Measurements from ENCODE around the gene CUEDC1.

The CUEDC1 gene

DNA sequence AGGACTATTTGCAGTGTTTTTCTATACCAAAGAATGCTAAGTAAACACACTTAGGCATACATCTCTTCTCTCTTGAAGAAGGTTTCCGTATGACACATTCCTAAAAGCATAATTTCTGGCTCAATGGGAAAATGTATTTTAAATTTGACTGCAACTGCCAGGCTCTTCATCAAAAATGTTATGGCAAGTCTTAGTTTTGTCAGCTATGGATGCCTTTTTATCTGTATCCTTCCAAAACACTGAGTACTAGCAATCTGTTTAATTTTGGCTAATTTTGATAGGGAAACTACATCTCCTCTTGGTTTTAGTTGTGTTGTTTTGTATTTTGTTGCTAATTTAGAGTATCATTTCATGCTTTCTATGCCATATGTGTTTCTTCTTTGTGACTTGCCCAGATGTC, 140.8 kb downstream of the CUEDC1 start:
- H3K27me3 ChIP-seq, result peaks cover 0 to 3% of the 10 kb centered on the region in 2 donors
- H3K4me1 ChIP-seq, result peaks cover 0 to 20% (median 13%) of the 10 kb centered on the region in 4 donors
- no peak for DNase-seq
- no peaks in the 10 kb centered on the region for H3K9me3 ChIP-seq
- H3K36me3 ChIP-seq, result no peaks in the 10 kb centered on the region
- H3K4me3 ChIP-seq, result no peak overlapping the region
- intact Hi-C loops (cut with DNase I; ENCODE audit: low total_unique reads), result no loop called here
- TF ChIP-seq, protein P1, sequence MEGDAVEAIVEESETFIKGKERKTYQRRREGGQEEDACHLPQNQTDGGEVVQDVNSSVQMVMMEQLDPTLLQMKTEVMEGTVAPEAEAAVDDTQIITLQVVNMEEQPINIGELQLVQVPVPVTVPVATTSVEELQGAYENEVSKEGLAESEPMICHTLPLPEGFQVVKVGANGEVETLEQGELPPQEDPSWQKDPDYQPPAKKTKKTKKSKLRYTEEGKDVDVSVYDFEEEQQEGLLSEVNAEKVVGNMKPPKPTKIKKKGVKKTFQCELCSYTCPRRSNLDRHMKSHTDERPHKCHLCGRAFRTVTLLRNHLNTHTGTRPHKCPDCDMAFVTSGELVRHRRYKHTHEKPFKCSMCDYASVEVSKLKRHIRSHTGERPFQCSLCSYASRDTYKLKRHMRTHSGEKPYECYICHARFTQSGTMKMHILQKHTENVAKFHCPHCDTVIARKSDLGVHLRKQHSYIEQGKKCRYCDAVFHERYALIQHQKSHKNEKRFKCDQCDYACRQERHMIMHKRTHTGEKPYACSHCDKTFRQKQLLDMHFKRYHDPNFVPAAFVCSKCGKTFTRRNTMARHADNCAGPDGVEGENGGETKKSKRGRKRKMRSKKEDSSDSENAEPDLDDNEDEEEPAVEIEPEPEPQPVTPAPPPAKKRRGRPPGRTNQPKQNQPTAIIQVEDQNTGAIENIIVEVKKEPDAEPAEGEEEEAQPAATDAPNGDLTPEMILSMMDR (IDR thresholded peaks at IDR 0.05), result no peak
- H3K27ac ChIP-seq, result no peak overlapping the region

DNA sequence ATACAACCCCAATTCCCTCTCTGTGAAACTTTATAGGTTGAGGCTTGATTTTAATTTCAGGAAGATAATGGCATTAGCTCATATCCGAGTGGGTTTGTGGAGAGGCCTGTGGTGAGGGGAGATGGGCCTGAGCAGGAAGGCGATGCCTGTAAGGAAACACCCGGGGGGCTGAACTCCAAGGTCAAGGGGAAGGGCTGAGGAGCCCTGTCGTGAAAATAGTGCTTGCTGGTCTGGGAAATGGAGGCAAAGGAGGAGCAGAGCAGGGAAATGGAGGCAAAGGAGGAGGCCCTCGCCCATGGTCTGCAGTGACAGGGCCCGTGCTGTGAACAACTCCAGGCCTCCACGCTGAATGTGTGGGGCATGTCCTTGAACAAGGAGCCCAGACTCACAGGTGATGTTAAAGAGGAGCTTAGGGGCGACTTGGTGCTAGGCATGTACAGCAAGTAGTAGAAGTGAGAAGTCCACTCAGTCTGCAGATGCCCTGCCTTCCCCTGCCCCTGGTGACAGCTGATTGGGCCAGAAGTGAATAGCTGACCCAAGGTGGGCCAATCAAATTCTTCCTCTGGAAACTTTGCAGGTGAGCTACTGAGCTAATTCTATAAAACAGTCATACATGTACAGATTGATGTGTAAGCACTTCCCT, 143.5 kb downstream of the CUEDC1 start:
- H3K27ac ChIP-seq, result peak overlapping the region; percentile 74 to 78
- H3K4me3 ChIP-seq, result peak overlapping the region in 1 of 2 donors; percentile 50
- intact Hi-C loops (cut with DNase I; ENCODE audit: low total_unique reads), result no loop called here
- no peaks in the 10 kb centered on the region for H3K36me3 ChIP-seq
- TF ChIP-seq, protein P1 (IDR thresholded peaks at IDR 0.05), result no peak
- no peaks in the 10 kb centered on the region for H3K9me3 ChIP-seq
- H3K27me3 ChIP-seq, result no peaks in the 10 kb centered on the region
- DNase-seq, result no peak
- peaks cover 0 to 20% (median 13%) of the 10 kb centered on the region in 4 donors for H3K4me1 ChIP-seq
